NB4 (cell line): ENCODE measurements around the gene MTREX.

Experiments used
- MAX ChIP-seq: IDR thresholded peaks from 2 replicates; pipeline ENCODE4 v1.6.1; 2011; ENCODE audit warnings: low read depth, low read length
- MYC ChIP-seq: IDR thresholded peaks from 2 replicates; pipeline ENCODE4 v1.6.1; 2011; ENCODE audit warnings: low read depth, low read length
- POLR2A ChIP-seq: IDR thresholded peaks from 2 replicates; pipeline ENCODE4 v1.6.1; 2011; ENCODE audit warnings: mild to moderate bottlenecking; ENCODE audit not compliant: insufficient read length; ENCODE audit errors: extremely low read depth
- TF ChIP-seq, protein P1 (sequence below): IDR thresholded peaks from one replicate; pipeline ENCODE4 v1.5.1; 2012; ENCODE audit warnings: low read depth, low read length

GRCh38 chr5:55437859-55438206 lies 130.0 kb downstream of the MTREX start:
- TF ChIP-seq, protein P1, sequence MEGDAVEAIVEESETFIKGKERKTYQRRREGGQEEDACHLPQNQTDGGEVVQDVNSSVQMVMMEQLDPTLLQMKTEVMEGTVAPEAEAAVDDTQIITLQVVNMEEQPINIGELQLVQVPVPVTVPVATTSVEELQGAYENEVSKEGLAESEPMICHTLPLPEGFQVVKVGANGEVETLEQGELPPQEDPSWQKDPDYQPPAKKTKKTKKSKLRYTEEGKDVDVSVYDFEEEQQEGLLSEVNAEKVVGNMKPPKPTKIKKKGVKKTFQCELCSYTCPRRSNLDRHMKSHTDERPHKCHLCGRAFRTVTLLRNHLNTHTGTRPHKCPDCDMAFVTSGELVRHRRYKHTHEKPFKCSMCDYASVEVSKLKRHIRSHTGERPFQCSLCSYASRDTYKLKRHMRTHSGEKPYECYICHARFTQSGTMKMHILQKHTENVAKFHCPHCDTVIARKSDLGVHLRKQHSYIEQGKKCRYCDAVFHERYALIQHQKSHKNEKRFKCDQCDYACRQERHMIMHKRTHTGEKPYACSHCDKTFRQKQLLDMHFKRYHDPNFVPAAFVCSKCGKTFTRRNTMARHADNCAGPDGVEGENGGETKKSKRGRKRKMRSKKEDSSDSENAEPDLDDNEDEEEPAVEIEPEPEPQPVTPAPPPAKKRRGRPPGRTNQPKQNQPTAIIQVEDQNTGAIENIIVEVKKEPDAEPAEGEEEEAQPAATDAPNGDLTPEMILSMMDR: no peak
- TF ChIP-seq POLR2A (no peak), MYC (no peak), MAX (no peak)
